Breast epithelium (tissue), 4 donors: Measurements from ENCODE around the gene DSE. TPM values are rescaled to one million over a fixed set of nuclear protein-coding genes. Genes with fewer than 3 reads are reported as not detected.

Source experiments
- DNase-seq, 2 donors: peaks; one replicate each; pipeline ENCODE4 v3.0.0-alpha.2; 2019; ENCODE audit warnings: low spot score in 2 of 2
- H3K27ac ChIP-seq, 2 donors: fragments of 200-600 bp; sonication (generic) in 1 of 2; one replicate each; pipeline ENCODE4 v1.5.1; 2016 to 2019; ENCODE audit warnings: mild to moderate bottlenecking in 1 of 2
- H3K27me3 ChIP-seq, 2 donors: fragments of 200-600 bp; sonication (generic) in 1 of 2; one replicate each; pipeline versions ENCODE4 v1.5.1 to v1.6.0; 2017 to 2019; ENCODE audit warnings: control low read depth in 1 of 2, mild to moderate bottlenecking in 1 of 2
- H3K36me3 ChIP-seq: fragments of 200-600 bp; one replicate; pipeline ENCODE4 v1.5.1; 2019
- H3K4me1 ChIP-seq, 2 donors: fragments of 200-600 bp; sonication (generic); one replicate each; pipeline ENCODE4 v1.5.1; 2016 to 2019; ENCODE audit warnings: control low read depth in 1 of 2
- H3K4me3 ChIP-seq, 3 donors: fragments of 200-600 bp; sonication (generic); 1 replicate in 2 of 3; 2 replicates in 1 of 3; pipeline ENCODE4 v1.5.1; 2016 to 2019; ENCODE audit warnings: mild to moderate bottlenecking in 3 of 3, moderate library complexity in 2 of 3
- H3K9me3 ChIP-seq, 2 donors: fragments of 200-600 bp; sonication (generic) in 1 of 2; one replicate each; pipeline ENCODE4 v1.5.1; 2016 to 2019; ENCODE audit warnings: control low read depth in 1 of 2
- CTCF ChIP-seq, 3 donors: fragments of 450-650 bp; IDR thresholded peaks; one replicate each; pipeline ENCODE4 v1.5.1; 2016 to 2017; ENCODE audit warnings: antibody characterized with exemption in 3 of 3, mild to moderate bottlenecking in 3 of 3, moderate library complexity in 3 of 3
- POLR2A ChIP-seq: fragments of 450-650 bp; IDR thresholded peaks from one replicate; pipeline ENCODE4 v1.6.1; 2016; ENCODE audit warnings: antibody characterized with exemption, mild to moderate bottlenecking, moderate library complexity
- POLR2AphosphoS5 ChIP-seq, 3 donors: sonication (generic); formaldehyde crosslinking; IDR thresholded peaks; one replicate each; pipeline ENCODE4 v1.6.1; 2017; ENCODE audit warnings: antibody characterized with exemption in 3 of 3
- intact Hi-C: fragments of 100-400 bp; cut with DNase I; formaldehyde crosslinking; loops from one replicate; pipeline ENCODE4 v1.15.1; 2023; ENCODE audit warnings: low total_unique reads
- total RNA-seq, 3 donors: library from RNA; depleted of rRNA; stranded (reverse); fragments of >200 nt; gene quantifications; one replicate each; pipeline ENCODE4 v1.1.0, GENCODE V29; 2016

DSE gene
- total RNA-seq, 3 donors from 2014 or later, result 40.6 to 133 (median 50.9) TPM

GRCh38 chr6:116447496-116448011 is 76.8 kb downstream of the DSE start:
- Histone ChIP-seq H3K27ac (no peak overlapping the region), H3K36me3 (no peaks in the 10 kb centered on the region), H3K4me3 (no peak overlapping the region), H3K4me1 (peaks cover 0 to 2% of the 10 kb centered on the region in 2 donors), H3K27me3 (no peaks in the 10 kb centered on the region), H3K9me3 (no peaks in the 10 kb centered on the region)
- TF ChIP-seq CTCF (IDR thresholded peaks at IDR 0.05), result no peak
- no peak for TF ChIP-seq POLR2AphosphoS5 (IDR thresholded peaks at IDR 0.05)
- TF ChIP-seq POLR2A, result no peak
- intact Hi-C loops, result no loop called here
- DNase-seq, result no peak

GRCh38 chr6:116449565-116449964 is 78.8 kb downstream of the DSE start:
- Histone ChIP-seq H3K27me3 (no peaks in the 10 kb centered on the region), H3K27ac (no peak overlapping the region), H3K4me3 (no peak overlapping the region), H3K9me3 (no peaks in the 10 kb centered on the region), H3K36me3 (no peaks in the 10 kb centered on the region), H3K4me1 (peaks cover 0 to 2% of the 10 kb centered on the region in 2 donors)
- no peak for DNase-seq
- TF ChIP-seq CTCF (IDR thresholded peaks at IDR 0.05) (no peak), POLR2A (no peak), POLR2AphosphoS5 (IDR thresholded peaks at IDR 0.05) (no peak)
- intact Hi-C loops, result no loop called here

- intact Hi-C loops, result no loop called here
- H3K4me3 ChIP-seq, result no peak overlapping the region
- H3K4me1 ChIP-seq, result peaks cover 0 to 2% of the 10 kb centered on the region in 2 donors
Measured at GRCh38 chr6:116450185-116450710, 79.5 kb downstream of the DSE start.

GRCh38 chr6:116450769-116451740 is 80.3 kb downstream of the DSE start:
- TF ChIP-seq POLR2A (no peak), POLR2AphosphoS5 (IDR thresholded peaks at IDR 0.05) (no peak), CTCF (IDR thresholded peaks at IDR 0.05) (no peak)
- DNase-seq, result no peak
- no peak overlapping the region for H3K4me3 ChIP-seq
- peaks cover 0 to 2% of the 10 kb centered on the region in 2 donors for H3K4me1 ChIP-seq
- no peaks in the 10 kb centered on the region for H3K9me3 ChIP-seq
- H3K27ac ChIP-seq, result no peak overlapping the region
- H3K36me3 ChIP-seq, result no peaks in the 10 kb centered on the region
- H3K27me3 ChIP-seq, result no peaks in the 10 kb centered on the region
- intact Hi-C loops, result no loop called here

More at GRCh38 chr6:116450185-116450710, 79.5 kb downstream of the DSE start:
- DNase-seq, result no peak
- TF ChIP-seq POLR2AphosphoS5 (IDR thresholded peaks at IDR 0.05) (no peak), CTCF (IDR thresholded peaks at IDR 0.05) (no peak), POLR2A (no peak)
- Histone ChIP-seq H3K27me3 (no peaks in the 10 kb centered on the region), H3K27ac (no peak overlapping the region), H3K36me3 (no peaks in the 10 kb centered on the region), H3K9me3 (no peaks in the 10 kb centered on the region)

- intact Hi-C loops, result no loop called here
- Histone ChIP-seq H3K36me3 (no peaks in the 10 kb centered on the region), H3K4me3 (no peak overlapping the region), H3K27me3 (no peaks in the 10 kb centered on the region), H3K27ac (no peak overlapping the region), H3K4me1 (peaks cover 0 to 2% of the 10 kb centered on the region in 2 donors), H3K9me3 (no peaks in the 10 kb centered on the region)
- TF ChIP-seq POLR2A (no peak), CTCF (IDR thresholded peaks at IDR 0.05) (no peak), POLR2AphosphoS5 (IDR thresholded peaks at IDR 0.05) (no peak)
- no peak for DNase-seq
Measured at GRCh38 chr6:116451916-116452315, 81.2 kb downstream of the DSE start.
